CD8-positive, alpha-beta memory T cell (primary cell): Measurements from ENCODE around the gene VPS11. TPM values are rescaled to one million over a fixed set of nuclear protein-coding genes. Genes with fewer than 3 reads are reported as not detected.
A peak's percentile ranks its signal among the peaks of the same experiment; 100 is the strongest.

Experiments
- CTCF ChIA-PET: fragments of 350-600 bp; sonication (Branson Sonifier 250); formaldehyde crosslinking; loops from one replicate; lab custom pipeline; 2021; ENCODE audit warnings: antibody characterized with exemption; lab: Charles Lee
- POLR2A ChIA-PET: fragments of 350-600 bp; sonication (Branson Sonifier 250); formaldehyde crosslinking; loops from one replicate; lab custom pipeline; 2021; ENCODE audit warnings: antibody characterized with exemption; lab: Charles Lee
- DNase-seq, 5 donors: peaks; one replicate each; pipeline versions ENCODE4 v3.0.0 to v3.0.0-alpha.2; 2020 to 2022; ENCODE audit warnings: mixed read lengths in 1 of 5
- H3K27ac ChIP-seq: one replicate; pipeline ENCODE4 v1.7.0; 2013; ENCODE audit warnings: low read depth, mild to moderate bottlenecking, low read length, moderate library complexity
- H3K27me3 ChIP-seq: 2 replicates; pipeline ENCODE4 v1.7.0; 2013; ENCODE audit warnings: low read length, mild to moderate bottlenecking; ENCODE audit not compliant: insufficient read depth, poor library complexity, severe bottlenecking
- H3K36me3 ChIP-seq: 2 replicates; pipeline ENCODE4 v1.7.0; 2013; ENCODE audit warnings: mild to moderate bottlenecking, low read length, moderate library complexity; ENCODE audit not compliant: insufficient read depth
- H3K4me1 ChIP-seq: 2 replicates; pipeline ENCODE4 v1.7.0; 2013; ENCODE audit warnings: mild to moderate bottlenecking, low read length, moderate library complexity; ENCODE audit not compliant: insufficient read depth
- H3K4me3 ChIP-seq: 2 replicates; pipeline ENCODE4 v1.7.0; 2013; ENCODE audit warnings: mild to moderate bottlenecking, low read length
- H3K9me3 ChIP-seq: 2 replicates; pipeline ENCODE4 v1.7.0; 2013; ENCODE audit warnings: mild to moderate bottlenecking, low read length
- H3K27ac Mint-ChIP-seq, 8 donors: one replicate each; pipeline ENCODE4 v1.8.0; 2020 to 2021; ENCODE audit warnings: mixed read lengths in 8 of 8, mild to moderate bottlenecking in 6 of 8, inconsistent platforms in 3 of 8, moderate library complexity in 3 of 8
- H3K27me3 Mint-ChIP-seq, 2 donors: one replicate each; pipeline ENCODE4 v1.8.0; 2020 to 2021; ENCODE audit warnings: mixed read lengths in 2 of 2, mild to moderate bottlenecking in 1 of 2, moderate library complexity in 1 of 2
- H3K36me3 Mint-ChIP-seq, 3 donors: one replicate each; pipeline ENCODE4 v1.8.0; 2020 to 2021; ENCODE audit warnings: mixed read lengths in 3 of 3, inconsistent platforms in 1 of 3, mild to moderate bottlenecking in 1 of 3
- H3K4me1 Mint-ChIP-seq, 3 donors: one replicate each; pipeline ENCODE4 v1.8.0; 2020 to 2021; ENCODE audit warnings: mixed read lengths in 3 of 3, inconsistent platforms in 1 of 3, mild to moderate bottlenecking in 1 of 3
- H3K4me3 Mint-ChIP-seq, 7 donors: one replicate each; pipeline ENCODE4 v1.8.0; 2020 to 2021; ENCODE audit warnings: mixed read lengths in 7 of 7, mild to moderate bottlenecking in 6 of 7, moderate library complexity in 4 of 7, inconsistent platforms in 2 of 7
- H3K9me3 Mint-ChIP-seq, 5 donors: one replicate each; pipeline ENCODE4 v1.8.0; 2020 to 2022; ENCODE audit warnings: mixed read lengths in 5 of 5, mild to moderate bottlenecking in 3 of 5, moderate library complexity in 2 of 5, inconsistent platforms in 1 of 5
- polyA plus RNA-seq: library from polyadenylated mRNA; unstranded; fragments of 300-500 nt; fragmentation: Illumina TruSeq; gene quantifications from one replicate; pipeline ENCODE4 v1.2.3, GENCODE V29; 2021
- total RNA-seq, 2 experiments: library from RNA; stranded (reverse); gene quantifications; one replicate each; pipeline ENCODE4 v1.2.3, GENCODE V29; 2021

VPS11 gene
- total and polyA plus RNA-seq, 3 experiments from 2014 or later, result 25.3 to 51.5 (median 26.0) TPM

DNA sequence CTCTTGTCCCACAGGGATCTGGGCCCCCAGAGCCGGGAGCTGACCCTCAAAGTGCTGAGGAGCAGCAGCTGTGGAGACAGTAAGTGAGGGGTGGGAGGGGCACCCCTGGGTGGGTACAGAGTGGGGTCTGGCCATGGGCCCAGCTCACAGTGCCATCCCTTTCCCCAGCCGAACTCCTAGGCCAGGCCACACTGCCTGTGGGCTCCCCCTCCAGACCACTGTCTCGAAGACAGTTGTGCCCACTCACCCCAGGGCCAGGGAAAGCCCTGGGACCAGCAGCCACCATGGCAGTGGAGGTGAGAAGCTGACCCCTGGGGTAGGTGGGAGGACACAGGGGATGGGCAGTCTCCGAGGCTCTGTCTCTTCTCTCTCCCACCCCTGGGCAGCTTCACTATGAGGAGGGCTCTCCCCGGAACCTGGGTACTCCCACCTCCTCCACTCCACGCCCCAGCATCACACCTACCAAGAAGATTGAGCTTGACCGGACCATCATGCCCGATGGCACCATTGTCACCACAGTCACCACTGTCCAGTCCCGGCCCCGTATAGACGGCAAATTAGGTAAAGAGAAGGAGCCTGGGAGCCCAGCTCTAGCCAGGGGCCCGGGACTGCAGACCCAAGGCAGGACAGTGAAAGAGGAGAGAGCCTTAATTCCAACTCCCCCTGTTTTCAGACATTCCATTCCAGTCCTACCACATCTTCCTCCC, 44.8 kb downstream of the VPS11 start:
- no peaks in the 10 kb centered on the region for H3K27me3 ChIP-seq
- Mint-ChIP-seq H3K27ac (peak overlapping the region in 3 of 8 donors; percentile 37 to 91 (median 50)), H3K27me3 (no peaks in the 10 kb centered on the region), H3K4me3 (no peak overlapping the region), H3K4me1 (peaks cover 36 to 39% (median 38%) of the 10 kb centered on the region in 3 donors), H3K9me3 (no peaks in the 10 kb centered on the region), H3K36me3 (peaks cover 5 to 68% (median 16%) of the 10 kb centered on the region in 3 donors)
- H3K4me1 ChIP-seq, result peaks cover 51% of the 10 kb centered on the region
- ChIA-PET CTCF (interaction anchor here (0.8 to 2.2 kb wide), 2 partner anchors 8 to 25 kb away, joined by 3 to 8 read pairs; partner anchors contain the start of gene HINFP), POLR2A (interaction anchor here (1.4 to 1.5 kb wide), 2 partner anchors 10 to 18 kb away, joined by 3 to 6 read pairs; partner anchors contain the start of gene DPAGT1)
- H3K36me3 ChIP-seq, result peaks cover 28% of the 10 kb centered on the region
- no peaks in the 10 kb centered on the region for H3K9me3 ChIP-seq
- H3K27ac ChIP-seq, result no peak overlapping the region
- no peak overlapping the region for H3K4me3 ChIP-seq
- DNase-seq, result no peak

DNA sequence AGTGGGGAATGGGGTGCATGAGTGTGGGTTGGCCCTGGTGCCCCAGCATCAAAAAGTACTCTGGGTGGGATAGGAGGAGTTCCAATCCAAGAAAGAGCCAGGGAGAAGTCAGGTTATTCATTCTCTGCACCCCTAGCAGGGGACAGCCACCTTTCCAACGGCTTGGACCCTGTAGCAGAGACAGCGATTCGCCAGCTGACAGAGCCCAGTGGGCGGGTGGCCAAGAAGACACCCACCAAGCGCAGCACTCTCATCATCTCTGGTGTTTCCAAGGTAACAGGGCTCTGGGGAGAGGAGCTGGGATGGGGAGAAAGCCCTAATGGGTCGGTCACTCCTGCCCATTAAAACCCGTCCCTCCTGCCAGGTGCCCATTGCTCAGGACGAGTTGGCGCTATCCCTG, 46.1 kb downstream of the VPS11 start:
- Histone ChIP-seq H3K27me3 (no peaks in the 10 kb centered on the region), H3K27ac (no peak overlapping the region), H3K9me3 (no peaks in the 10 kb centered on the region), H3K4me1 (peaks cover 45% of the 10 kb centered on the region), H3K36me3 (peaks cover 28% of the 10 kb centered on the region), H3K4me3 (no peak overlapping the region)
- DNase-seq, result no peak
- Mint-ChIP-seq H3K4me1 (peaks cover 29 to 31% (median 31%) of the 10 kb centered on the region in 3 donors), H3K4me3 (no peak overlapping the region), H3K27ac (no peak overlapping the region), H3K27me3 (no peaks in the 10 kb centered on the region), H3K36me3 (peaks cover 5 to 64% (median 18%) of the 10 kb centered on the region in 3 donors), H3K9me3 (no peaks in the 10 kb centered on the region)
- ChIA-PET CTCF (no interaction called here), POLR2A (interaction anchor here (0.5 kb wide), 1 partner anchor 28 kb away, joined by 4 read pairs; no protein-coding TSS in a partner anchor)

DNA sequence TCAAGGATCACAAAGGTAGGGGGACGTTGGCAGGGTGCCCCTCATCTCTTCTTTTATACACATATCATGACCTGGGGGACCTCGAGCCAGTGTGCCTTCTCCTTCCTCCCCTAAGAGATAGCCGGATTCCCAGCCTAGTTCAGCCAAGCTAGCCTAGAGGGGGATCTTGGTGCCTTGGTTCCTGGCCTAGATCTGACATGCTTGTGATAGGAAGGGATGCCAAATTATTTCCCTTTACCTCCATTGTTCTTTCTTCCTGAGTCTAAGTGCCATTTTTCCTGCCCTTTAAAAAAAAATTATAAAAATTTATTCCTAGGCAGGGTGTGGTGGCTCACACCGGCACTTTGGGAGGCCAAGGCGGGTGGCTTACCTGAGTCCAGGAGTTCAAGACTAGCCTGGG, 46.7 kb downstream of the VPS11 start:
- peak overlapping the region in 1 of 8 donors; percentile 40 for H3K27ac Mint-ChIP-seq
- peaks cover 5 to 64% (median 18%) of the 10 kb centered on the region in 3 donors for H3K36me3 Mint-ChIP-seq
- H3K27me3 Mint-ChIP-seq, result no peaks in the 10 kb centered on the region
- no peak overlapping the region for H3K27ac ChIP-seq
- peaks cover 38% of the 10 kb centered on the region for H3K4me1 ChIP-seq
- H3K9me3 Mint-ChIP-seq, result no peaks in the 10 kb centered on the region
- peaks cover 28% of the 10 kb centered on the region for H3K36me3 ChIP-seq
- H3K4me3 Mint-ChIP-seq, result peak overlapping the region in 1 of 7 donors; percentile 16
- H3K9me3 ChIP-seq, result no peaks in the 10 kb centered on the region
- POLR2A ChIA-PET, result no interaction called here
- H3K4me1 Mint-ChIP-seq, result peaks cover 22 to 25% (median 24%) of the 10 kb centered on the region in 3 donors
- CTCF ChIA-PET, result no interaction called here
- no peak for DNase-seq
- H3K4me3 ChIP-seq, result no peak overlapping the region
- H3K27me3 ChIP-seq, result no peaks in the 10 kb centered on the region

DNA sequence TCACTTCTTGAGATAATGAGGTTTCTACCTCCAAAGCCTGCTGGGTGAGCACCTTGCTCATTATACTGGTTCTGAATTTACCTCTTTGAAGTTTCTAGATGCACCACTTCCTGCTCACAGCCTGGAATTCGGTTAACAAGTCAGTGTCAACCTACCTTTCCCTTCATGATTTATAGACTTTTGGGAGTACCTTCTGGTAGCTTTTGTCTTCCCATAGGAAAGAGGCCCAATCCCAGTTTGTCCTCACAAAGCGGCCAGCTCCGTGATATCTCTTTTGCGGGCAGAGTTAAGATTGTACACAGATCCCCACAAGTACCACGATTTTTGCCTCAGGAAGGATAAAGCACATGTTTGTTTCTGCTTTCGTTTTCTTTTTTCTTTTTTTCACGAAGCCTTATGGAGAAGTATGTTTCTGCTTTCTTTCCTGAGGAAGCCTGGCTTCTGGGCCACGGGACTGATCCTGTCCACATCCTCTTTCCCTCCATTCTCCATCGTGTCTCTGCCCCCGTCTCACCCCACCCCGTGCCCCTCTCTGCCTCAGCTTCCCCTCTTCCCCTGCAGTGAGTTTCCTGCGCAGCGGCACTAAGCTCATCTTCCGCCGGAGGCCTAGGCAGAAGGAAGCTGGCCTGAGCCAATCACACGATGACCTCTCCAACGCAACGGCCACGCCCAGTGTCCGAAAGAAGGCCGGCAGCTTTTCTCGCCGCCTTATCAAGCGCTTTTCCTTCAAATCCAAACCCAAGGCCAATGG, 48.0 kb downstream of the VPS11 start:
- Histone ChIP-seq H3K27ac (peak overlapping the region; percentile 5), H3K27me3 (no peaks in the 10 kb centered on the region), H3K4me3 (no peak overlapping the region), H3K9me3 (no peaks in the 10 kb centered on the region), H3K36me3 (peaks cover 28% of the 10 kb centered on the region), H3K4me1 (peaks cover 35% of the 10 kb centered on the region)
- ChIA-PET POLR2A (interaction anchor here (0.7 to 1.4 kb wide), 3 partner anchors 13 to 21 kb away, joined by 3 to 11 read pairs (median 3); a partner anchor contains a TSS), CTCF (interaction anchor here (1.2 to 1.7 kb wide), 5 partner anchors 12 to 53 kb away, joined by 3 to 4 read pairs (median 3); partner anchors contain the start of gene NLRX1)
- Mint-ChIP-seq H3K27ac (peak overlapping the region; percentile 71 to 95 (median 92)), H3K4me1 (peaks cover 18 to 22% (median 19%) of the 10 kb centered on the region in 3 donors), H3K27me3 (no peaks in the 10 kb centered on the region), H3K9me3 (no peaks in the 10 kb centered on the region), H3K36me3 (peaks cover 5 to 58% (median 18%) of the 10 kb centered on the region in 3 donors), H3K4me3 (peak overlapping the region; percentile 26 to 85 (median 78))
- DNase-seq, result peak in 2 of 5 donors; percentile 26 to 75

DNA sequence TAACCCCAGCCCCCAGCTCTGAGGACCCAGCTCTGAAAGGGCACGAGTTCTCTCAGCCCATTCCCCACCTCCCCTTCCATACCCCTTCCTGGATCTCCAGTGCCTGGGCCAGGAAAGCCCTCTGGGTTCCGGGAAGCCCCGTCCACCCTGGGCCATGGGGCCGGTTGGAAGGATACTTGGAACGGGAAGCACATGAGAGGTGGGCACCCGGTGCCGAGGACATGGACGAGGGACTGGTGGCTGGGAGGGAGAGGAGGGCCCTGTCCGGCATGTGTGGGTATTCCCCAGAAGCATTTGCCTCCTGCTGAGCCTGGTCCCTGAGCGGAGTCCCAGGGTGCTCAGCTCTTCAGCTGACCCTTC, 48.6 kb downstream of the VPS11 start:
- Mint-ChIP-seq H3K27me3 (no peaks in the 10 kb centered on the region), H3K4me3 (peak overlapping the region in 1 of 7 donors; percentile 85), H3K9me3 (no peaks in the 10 kb centered on the region), H3K36me3 (peaks cover 5 to 52% (median 18%) of the 10 kb centered on the region in 3 donors), H3K4me1 (peaks cover 22 to 28% (median 23%) of the 10 kb centered on the region in 3 donors), H3K27ac (peak overlapping the region in 3 of 8 donors; percentile 58 to 94 (median 93))
- CTCF ChIA-PET, result interaction anchor here (1.2 to 1.7 kb wide), 5 partner anchors 11 to 54 kb away, joined by 3 to 4 read pairs (median 3); partner anchors contain the start of gene NLRX1
- Histone ChIP-seq H3K4me1 (peaks cover 39% of the 10 kb centered on the region), H3K9me3 (no peaks in the 10 kb centered on the region), H3K36me3 (peaks cover 26% of the 10 kb centered on the region), H3K27me3 (no peaks in the 10 kb centered on the region), H3K4me3 (no peak overlapping the region), H3K27ac (no peak overlapping the region)
- DNase-seq, result no peak
- POLR2A ChIA-PET, result interaction anchor here (0.6 to 1.4 kb wide), 3 partner anchors 14 to 98 kb away, joined by 3 to 11 read pairs (median 4); partner anchors contain the start of gene TRAPPC4

DNA sequence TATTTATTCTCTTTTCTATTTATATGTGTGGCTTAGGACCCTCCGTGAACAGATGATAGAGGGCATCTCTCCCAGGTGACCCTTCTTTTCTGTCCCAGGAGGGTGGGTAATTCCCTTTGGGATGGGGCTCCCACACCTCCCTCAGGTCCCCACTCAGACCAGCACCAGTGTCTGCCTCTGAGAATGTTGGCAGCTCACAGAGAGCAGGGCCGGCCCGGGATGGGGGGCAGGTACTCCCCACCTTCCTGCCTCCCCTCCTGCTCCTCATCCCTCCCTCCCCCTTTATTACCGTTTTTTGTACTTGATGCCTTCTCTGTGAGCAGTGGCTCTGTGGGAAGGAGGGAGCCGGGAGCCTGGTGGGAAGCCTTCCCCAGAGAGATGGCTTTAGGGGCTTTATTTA, 49.0 kb downstream of the VPS11 start:
- no peak for DNase-seq
- Mint-ChIP-seq H3K9me3 (no peaks in the 10 kb centered on the region), H3K36me3 (peaks cover 4 to 50% (median 15%) of the 10 kb centered on the region in 3 donors), H3K27me3 (no peaks in the 10 kb centered on the region), H3K4me3 (no peak overlapping the region), H3K4me1 (peaks cover 23 to 27% (median 23%) of the 10 kb centered on the region in 3 donors), H3K27ac (peak overlapping the region in 4 of 8 donors; percentile 17 to 64 (median 51))
- POLR2A ChIA-PET, result interaction anchor here (0.6 to 1.4 kb wide), 2 partner anchors 17 to 98 kb away, joined by 4 to 11 read pairs; partner anchors contain the start of gene TRAPPC4
- CTCF ChIA-PET, result interaction anchor here (1.2 to 1.7 kb wide), 3 partner anchors 11 to 54 kb away, joined by 3 to 4 read pairs (median 4); partner anchors contain the start of gene NLRX1
- peaks cover 39% of the 10 kb centered on the region for H3K4me1 ChIP-seq
- no peak overlapping the region for H3K4me3 ChIP-seq
- H3K27me3 ChIP-seq, result no peaks in the 10 kb centered on the region
- H3K27ac ChIP-seq, result no peak overlapping the region
- peaks cover 22% of the 10 kb centered on the region for H3K36me3 ChIP-seq
- no peaks in the 10 kb centered on the region for H3K9me3 ChIP-seq

DNA sequence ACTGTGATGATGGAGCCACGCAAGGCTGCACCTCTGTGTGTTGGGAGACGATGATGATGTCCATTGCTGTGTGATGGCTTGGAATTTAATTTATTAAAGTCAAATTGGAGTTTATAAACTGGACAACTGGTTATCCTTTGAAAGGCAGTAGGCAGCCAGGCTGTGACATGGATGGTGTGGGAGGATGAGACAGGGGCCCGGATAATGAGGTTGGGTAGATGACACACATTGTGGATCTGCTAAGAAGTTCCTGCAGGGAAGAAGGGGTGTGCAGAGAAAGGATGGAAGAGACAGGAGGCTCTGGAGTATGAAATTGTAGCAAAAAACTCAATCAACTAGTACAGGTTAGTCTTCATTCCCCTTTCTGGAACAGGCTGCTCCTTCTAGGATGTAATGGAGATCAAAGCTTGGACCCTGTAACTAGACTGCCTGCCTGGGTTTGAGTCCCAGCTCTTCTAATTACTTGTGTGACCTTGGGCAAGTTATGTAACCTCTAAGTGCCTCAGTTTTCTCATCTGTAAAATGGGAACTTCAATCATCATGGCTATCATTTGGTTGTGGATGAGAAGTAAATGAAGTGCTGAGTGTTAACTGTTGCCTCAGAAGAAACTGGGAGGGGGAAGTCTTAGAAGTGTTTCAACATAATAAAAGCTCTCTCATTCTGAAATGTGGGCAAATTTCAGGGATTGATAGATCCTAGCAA, 49.5 kb downstream of the VPS11 start:
- ChIA-PET CTCF (interaction anchor here (1.7 kb wide), 1 partner anchor 55 kb away, joined by 4 read pairs; no protein-coding TSS in a partner anchor), POLR2A (interaction anchor here (0.6 kb wide), 1 partner anchor 98 kb away, joined by 4 read pairs; the partner anchor contains the start of gene TRAPPC4)
- Histone ChIP-seq H3K36me3 (peaks cover 16% of the 10 kb centered on the region), H3K4me1 (peaks cover 42% of the 10 kb centered on the region), H3K4me3 (no peak overlapping the region), H3K9me3 (no peaks in the 10 kb centered on the region), H3K27ac (no peak overlapping the region), H3K27me3 (no peaks in the 10 kb centered on the region)
- H3K4me3 Mint-ChIP-seq, result peak overlapping the region in 1 of 7 donors; percentile 17
- no peak for DNase-seq
- H3K27ac Mint-ChIP-seq, result peak overlapping the region in 5 of 8 donors; percentile 17 to 75 (median 64)
- peaks cover 26 to 30% (median 29%) of the 10 kb centered on the region in 3 donors for H3K4me1 Mint-ChIP-seq
- no peaks in the 10 kb centered on the region for H3K27me3 Mint-ChIP-seq
- no peaks in the 10 kb centered on the region for H3K9me3 Mint-ChIP-seq
- peaks cover 0 to 47% (median 12%) of the 10 kb centered on the region in 3 donors for H3K36me3 Mint-ChIP-seq
